ENCODE results near the gene UGT1A10.

UGT1A10 gene

DNA sequence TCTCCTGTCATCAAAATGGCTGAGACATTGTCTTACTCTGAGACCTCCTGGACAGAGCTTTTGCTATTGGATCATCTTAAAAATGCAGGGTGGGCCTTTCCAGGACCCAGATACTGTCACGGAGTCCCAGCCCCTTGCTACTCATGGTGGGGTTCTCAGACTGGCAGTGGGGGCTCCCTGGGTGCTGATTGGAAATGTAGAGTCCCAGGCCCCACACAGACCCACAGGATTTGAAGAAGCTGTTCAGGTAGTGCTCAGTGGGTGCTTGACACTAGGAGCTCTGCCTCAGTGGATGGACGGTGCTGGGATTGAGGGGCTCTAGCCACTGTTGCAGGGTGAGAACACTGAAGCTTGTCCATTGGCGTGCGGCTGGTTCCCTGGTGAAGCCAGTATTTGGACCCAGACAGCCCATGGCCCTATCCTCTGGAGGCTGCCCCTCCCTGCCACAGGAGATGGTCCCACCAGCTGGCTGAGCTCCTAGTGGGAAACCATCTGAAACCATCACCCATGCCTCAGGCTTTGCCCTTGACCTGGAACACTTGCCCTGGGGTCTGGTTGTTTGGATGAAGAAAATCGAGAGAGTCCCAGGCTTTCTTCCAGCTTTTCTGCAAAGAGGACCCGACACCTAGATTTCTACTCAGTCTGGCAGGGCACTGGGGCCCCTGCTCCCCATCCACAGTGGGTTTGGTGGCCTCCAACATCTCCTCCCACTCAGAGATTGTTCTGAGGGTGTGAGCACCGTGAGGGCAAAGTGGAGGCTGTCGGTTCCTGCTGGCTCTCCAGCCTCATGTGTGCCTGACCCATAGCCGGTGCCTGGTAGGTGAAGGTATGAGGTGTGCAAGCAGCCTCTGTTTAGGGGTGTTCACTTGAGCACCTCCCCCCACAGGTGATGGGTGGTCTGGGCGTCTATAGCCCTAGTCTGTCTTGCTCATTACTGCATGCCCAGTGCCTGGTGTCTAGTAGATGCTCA lies 172.0 kb downstream of the UGT1A10 start:
- TF ChIP-seq EZH2phosphoT487 (IDR thresholded peaks at IDR 0.05; ENCODE audit: borderline replicate concordance, low read length) = no peak
- TF ChIP-seq, protein P1, sequence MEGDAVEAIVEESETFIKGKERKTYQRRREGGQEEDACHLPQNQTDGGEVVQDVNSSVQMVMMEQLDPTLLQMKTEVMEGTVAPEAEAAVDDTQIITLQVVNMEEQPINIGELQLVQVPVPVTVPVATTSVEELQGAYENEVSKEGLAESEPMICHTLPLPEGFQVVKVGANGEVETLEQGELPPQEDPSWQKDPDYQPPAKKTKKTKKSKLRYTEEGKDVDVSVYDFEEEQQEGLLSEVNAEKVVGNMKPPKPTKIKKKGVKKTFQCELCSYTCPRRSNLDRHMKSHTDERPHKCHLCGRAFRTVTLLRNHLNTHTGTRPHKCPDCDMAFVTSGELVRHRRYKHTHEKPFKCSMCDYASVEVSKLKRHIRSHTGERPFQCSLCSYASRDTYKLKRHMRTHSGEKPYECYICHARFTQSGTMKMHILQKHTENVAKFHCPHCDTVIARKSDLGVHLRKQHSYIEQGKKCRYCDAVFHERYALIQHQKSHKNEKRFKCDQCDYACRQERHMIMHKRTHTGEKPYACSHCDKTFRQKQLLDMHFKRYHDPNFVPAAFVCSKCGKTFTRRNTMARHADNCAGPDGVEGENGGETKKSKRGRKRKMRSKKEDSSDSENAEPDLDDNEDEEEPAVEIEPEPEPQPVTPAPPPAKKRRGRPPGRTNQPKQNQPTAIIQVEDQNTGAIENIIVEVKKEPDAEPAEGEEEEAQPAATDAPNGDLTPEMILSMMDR (IDR thresholded peaks at IDR 0.05; ENCODE audit: low read depth, low read length, poor library complexity, severe bottlenecking) = no peak
- no peaks in the 10 kb centered on the region for H3K9me2 ChIP-seq (replicated peaks; ENCODE audit: control insufficient read depth, low read length)
- no peak overlapping the region for H3K4me3 ChIP-seq (ENCODE audit: low read length)

DNA sequence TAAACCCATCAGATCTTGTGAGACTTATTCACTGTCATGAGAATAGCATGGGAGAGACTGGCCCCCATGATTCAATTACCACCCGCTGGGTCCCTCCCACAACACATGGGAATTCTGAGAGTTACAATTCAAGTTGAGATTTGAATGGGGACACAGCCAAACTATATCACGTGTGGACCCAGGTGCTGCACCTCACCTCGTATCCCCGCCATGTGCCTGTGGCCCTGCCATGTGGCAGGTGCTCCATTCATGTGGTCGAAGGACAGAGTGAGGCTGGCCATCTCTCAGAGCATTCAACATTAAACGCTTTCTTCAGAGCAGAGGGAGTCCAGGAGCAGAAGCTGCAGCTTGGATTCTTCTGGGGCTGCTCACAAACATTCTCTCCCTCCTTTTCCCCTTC lies 174.1 kb downstream of the UGT1A10 start:
- Histone ChIP-seq H3K9me2 (replicated peaks; ENCODE audit: control insufficient read depth, low read length) (no peaks in the 10 kb centered on the region), H3K36me3 (ENCODE audit: control insufficient read depth, low read length) (no peaks in the 10 kb centered on the region), H3K9me3 (ENCODE audit: control insufficient read depth, insufficient read depth, low read length) (peaks cover 5% of the 10 kb centered on the region; the same call in 1 of the 2 replicates), H3K27me3 (ENCODE audit: control insufficient read depth, low read length) (peaks cover 10% of the 10 kb centered on the region), H3K4me1 (ENCODE audit: control insufficient read depth, low read length) (no peaks in the 10 kb centered on the region), H3K4me2 (ENCODE audit: low read length) (no peak overlapping the region), H3K4me3 (ENCODE audit: low read length) (no peak overlapping the region), H3F3A (ENCODE audit: control insufficient read depth, insufficient read depth) (no peaks in the 10 kb centered on the region), H3K27ac (ENCODE audit: low read depth, low read length) (no peak overlapping the region), H4K20me1 (ENCODE audit: control insufficient read depth, insufficient read depth, low read depth, low read length) (no peaks in the 10 kb centered on the region), H3K79me2 (ENCODE audit: control insufficient read depth, low read length) (no peaks in the 10 kb centered on the region)
- no peak for TF ChIP-seq EZH2phosphoT487 (IDR thresholded peaks at IDR 0.05; ENCODE audit: borderline replicate concordance, low read length)
- TF ChIP-seq, protein P1 (IDR thresholded peaks at IDR 0.05; ENCODE audit: low read depth, low read length, poor library complexity, severe bottlenecking) = no peak

More for the DNA sequence above, 172.0 kb downstream of the UGT1A10 start:
- no peaks in the 10 kb centered on the region for H3K4me1 ChIP-seq (ENCODE audit: control insufficient read depth, low read length)
- H4K20me1 ChIP-seq (ENCODE audit: control insufficient read depth, insufficient read depth, low read depth, low read length) = no peaks in the 10 kb centered on the region
- H3K27me3 ChIP-seq (ENCODE audit: control insufficient read depth, low read length) = peaks cover 10% of the 10 kb centered on the region
- H3K27ac ChIP-seq (ENCODE audit: low read depth, low read length) = no peak overlapping the region
- no peaks in the 10 kb centered on the region for H3K36me3 ChIP-seq (ENCODE audit: control insufficient read depth, low read length)
- no peak overlapping the region for H3K4me2 ChIP-seq (ENCODE audit: low read length)
- H3K79me2 ChIP-seq (ENCODE audit: control insufficient read depth, low read length) = no peaks in the 10 kb centered on the region
- H3K9me3 ChIP-seq (ENCODE audit: control insufficient read depth, insufficient read depth, low read length) = no peaks in the 10 kb centered on the region
- no peaks in the 10 kb centered on the region for H3F3A ChIP-seq (ENCODE audit: control insufficient read depth, insufficient read depth)

DNA sequence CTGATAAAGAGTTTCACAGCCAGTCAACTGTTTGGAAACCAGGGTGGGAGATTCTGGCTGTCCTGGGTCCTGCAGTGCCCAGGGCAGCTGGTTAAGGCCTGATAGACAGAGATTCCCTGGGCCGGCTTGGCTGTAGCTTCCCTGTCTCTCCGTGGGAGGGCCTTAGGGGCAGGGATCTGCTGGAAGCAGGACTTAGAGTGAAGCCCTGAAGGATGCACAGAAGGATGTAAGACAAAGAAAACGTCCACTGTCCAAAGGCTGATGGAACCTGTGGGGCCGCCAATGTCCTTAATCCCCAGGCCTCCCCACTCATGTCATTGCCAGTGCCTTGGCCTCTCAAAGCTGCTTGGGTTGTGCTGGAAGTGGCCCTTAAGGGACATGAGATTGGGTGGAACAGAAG lies 174.8 kb downstream of the UGT1A10 start:
- Histone ChIP-seq H3K9me2 (replicated peaks; ENCODE audit: control insufficient read depth, low read length) (no peaks in the 10 kb centered on the region), H3K27ac (ENCODE audit: low read depth, low read length) (no peak overlapping the region), H3K4me1 (ENCODE audit: control insufficient read depth, low read length) (no peaks in the 10 kb centered on the region), H3K4me3 (ENCODE audit: low read length) (no peak overlapping the region), H3K9me3 (ENCODE audit: control insufficient read depth, insufficient read depth, low read length) (peaks cover 5% of the 10 kb centered on the region; the same call in 1 of the 2 replicates), H3F3A (ENCODE audit: control insufficient read depth, insufficient read depth) (no peaks in the 10 kb centered on the region), H3K27me3 (ENCODE audit: control insufficient read depth, low read length) (peaks cover 10% of the 10 kb centered on the region), H3K4me2 (ENCODE audit: low read length) (no peak overlapping the region), H3K79me2 (ENCODE audit: control insufficient read depth, low read length) (no peaks in the 10 kb centered on the region), H3K36me3 (ENCODE audit: control insufficient read depth, low read length) (no peaks in the 10 kb centered on the region), H4K20me1 (ENCODE audit: control insufficient read depth, insufficient read depth, low read depth, low read length) (no peaks in the 10 kb centered on the region)
- TF ChIP-seq EZH2phosphoT487 (IDR thresholded peaks at IDR 0.05; ENCODE audit: borderline replicate concordance, low read length) = no peak
- TF ChIP-seq, protein P1 (IDR thresholded peaks at IDR 0.05; ENCODE audit: low read depth, low read length, poor library complexity, severe bottlenecking) = no peak

All from DOHH2 (cell line).